HCT116 (cell line): ENCODE measurements around the gene MAP2K5.

Experiments used
- EZH2 ChIP-seq: fragments of 200-600 bp; sonication (generic); IDR thresholded peaks from 2 replicates; pipeline ENCODE4 v1.6.1; 2017; ENCODE audit warnings: antibody characterized with exemption, mixed run types
- POLR2A ChIP-seq: IDR thresholded peaks from 2 replicates; pipeline ENCODE4 v1.7.0; 2011; ENCODE audit warnings: borderline replicate concordance; ENCODE audit not compliant: insufficient read depth, insufficient read length; ENCODE audit errors: extremely low read depth
- POLR2AphosphoS5 ChIP-seq: IDR thresholded peaks from 2 replicates; pipeline ENCODE4 v1.6.1; 2011; ENCODE audit warnings: mild to moderate bottlenecking, low read depth, low read length, moderate library complexity
- REST ChIP-seq: IDR thresholded peaks from 2 replicates; pipeline ENCODE4 v1.6.1; 2012; ENCODE audit warnings: low read depth
- SP1 ChIP-seq: IDR thresholded peaks from 2 replicates; pipeline ENCODE4 v1.6.1; 2012; ENCODE audit warnings: low read depth
- YY1 ChIP-seq: IDR thresholded peaks from 2 replicates; pipeline ENCODE4 v1.6.1; 2011; ENCODE audit warnings: low read length, low read depth, moderate library complexity, mild to moderate bottlenecking; ENCODE audit not compliant: insufficient replicate concordance; ENCODE audit errors: extremely low read depth
- ZFX ChIP-seq: fragments of 450-650 bp; IDR thresholded peaks from 2 replicates; pipeline ENCODE4 v1.6.1; 2017
- ZNF274 ChIP-seq: fragments of 200-500 bp; sonication (Bioruptor generic); IDR thresholded peaks from 2 replicates; pipeline ENCODE4 v1.6.1; 2014; ENCODE audit warnings: mild to moderate bottlenecking, low read depth, low read length, inconsistent platforms
- TF ChIP-seq, protein P1 (sequence below), 3 experiments: fragments of 200-600 bp in 1 of 3; sonication (generic) in 1 of 3; IDR thresholded peaks in 2 of 3; conservative IDR thresholded peaks in 1 of 3; 2 replicates each; pipeline ENCODE4 v1.5.1; 2012 to 2017; ENCODE audit warnings: low read depth in 2 of 3, low read length in 2 of 3, antibody characterized with exemption in 1 of 3, borderline replicate concordance in 1 of 3, control low read depth in 1 of 3, mild to moderate bottlenecking in 1 of 3, mixed read lengths in 1 of 3, mixed run types in 1 of 3, moderate library complexity in 1 of 3; ENCODE audit not compliant: insufficient read depth in 1 of 3

DNA sequence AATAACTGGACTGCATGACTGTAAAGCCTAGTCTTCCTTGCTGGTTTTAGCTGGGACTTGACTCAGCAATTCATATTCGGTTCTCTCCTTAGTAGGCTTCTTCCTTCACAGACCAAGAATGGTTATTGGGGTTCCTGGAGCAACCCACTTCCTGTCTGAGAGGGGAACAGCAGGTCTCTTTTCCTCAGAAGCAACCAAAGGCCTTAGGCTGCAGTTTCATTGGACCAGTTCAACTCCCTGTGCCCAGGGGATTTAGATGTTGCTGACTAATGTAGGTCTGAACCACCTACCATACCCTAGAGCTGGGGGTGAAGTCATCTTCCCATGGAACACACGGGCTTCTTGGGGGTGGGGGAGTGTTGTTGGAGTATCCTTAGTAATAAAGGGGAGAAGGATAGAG is 198.8 kb downstream of the MAP2K5 start:
- TF ChIP-seq ZNF274 (no peak), POLR2A (no peak), SP1 (no peak), POLR2AphosphoS5 (no peak), REST (no peak), ZFX (no peak), EZH2 (no peak), YY1 (no peak)
- TF ChIP-seq, protein P1, sequence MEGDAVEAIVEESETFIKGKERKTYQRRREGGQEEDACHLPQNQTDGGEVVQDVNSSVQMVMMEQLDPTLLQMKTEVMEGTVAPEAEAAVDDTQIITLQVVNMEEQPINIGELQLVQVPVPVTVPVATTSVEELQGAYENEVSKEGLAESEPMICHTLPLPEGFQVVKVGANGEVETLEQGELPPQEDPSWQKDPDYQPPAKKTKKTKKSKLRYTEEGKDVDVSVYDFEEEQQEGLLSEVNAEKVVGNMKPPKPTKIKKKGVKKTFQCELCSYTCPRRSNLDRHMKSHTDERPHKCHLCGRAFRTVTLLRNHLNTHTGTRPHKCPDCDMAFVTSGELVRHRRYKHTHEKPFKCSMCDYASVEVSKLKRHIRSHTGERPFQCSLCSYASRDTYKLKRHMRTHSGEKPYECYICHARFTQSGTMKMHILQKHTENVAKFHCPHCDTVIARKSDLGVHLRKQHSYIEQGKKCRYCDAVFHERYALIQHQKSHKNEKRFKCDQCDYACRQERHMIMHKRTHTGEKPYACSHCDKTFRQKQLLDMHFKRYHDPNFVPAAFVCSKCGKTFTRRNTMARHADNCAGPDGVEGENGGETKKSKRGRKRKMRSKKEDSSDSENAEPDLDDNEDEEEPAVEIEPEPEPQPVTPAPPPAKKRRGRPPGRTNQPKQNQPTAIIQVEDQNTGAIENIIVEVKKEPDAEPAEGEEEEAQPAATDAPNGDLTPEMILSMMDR (IDR thresholded peaks at IDR 0.05 in 2 of 3, conservative IDR thresholded peaks at IDR 0.05 in 1 of 3; ENCODE audit: borderline replicate concordance in 1 of 3, insufficient read depth in 1 of 3, low read depth in 2 of 3, low read length in 2 of 3) = no peak
